Measurements from ENCODE around the gene PXDC1.

DNA sequence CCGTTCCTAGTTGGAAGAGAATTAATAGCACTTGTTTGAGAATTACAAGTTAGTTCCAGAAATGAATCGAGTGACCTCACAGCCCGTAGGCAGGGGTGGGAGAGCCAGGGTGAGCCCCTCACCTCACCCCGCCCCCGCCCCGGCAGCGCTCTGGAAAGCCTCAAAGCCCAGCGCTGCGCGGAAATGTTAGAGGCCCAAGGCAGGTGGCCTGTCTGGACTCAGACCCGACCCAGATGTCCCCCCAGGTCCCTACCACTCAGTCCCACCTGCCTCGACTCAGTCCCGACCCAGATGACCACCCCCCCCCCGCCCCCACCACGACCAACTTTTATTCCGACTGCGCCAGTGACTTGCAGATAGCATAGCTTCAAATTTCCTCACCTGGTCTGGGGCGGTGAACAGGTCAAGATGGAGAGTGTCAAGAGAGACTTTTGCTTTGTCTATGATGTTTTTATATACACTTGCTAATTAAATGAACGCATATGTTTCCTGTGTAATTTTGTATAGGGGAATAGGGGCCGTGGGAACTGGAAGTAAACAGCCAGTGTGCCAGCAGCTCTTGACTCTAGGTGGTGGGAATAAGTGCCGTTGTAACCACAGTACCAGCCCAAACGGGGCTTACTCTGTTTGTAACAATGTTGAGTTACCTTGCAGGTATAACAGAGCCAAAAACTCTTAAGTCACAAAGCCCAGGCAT lies 1.2 kb upstream of the PXDC1 start:
- TF ChIP-seq, protein P1, sequence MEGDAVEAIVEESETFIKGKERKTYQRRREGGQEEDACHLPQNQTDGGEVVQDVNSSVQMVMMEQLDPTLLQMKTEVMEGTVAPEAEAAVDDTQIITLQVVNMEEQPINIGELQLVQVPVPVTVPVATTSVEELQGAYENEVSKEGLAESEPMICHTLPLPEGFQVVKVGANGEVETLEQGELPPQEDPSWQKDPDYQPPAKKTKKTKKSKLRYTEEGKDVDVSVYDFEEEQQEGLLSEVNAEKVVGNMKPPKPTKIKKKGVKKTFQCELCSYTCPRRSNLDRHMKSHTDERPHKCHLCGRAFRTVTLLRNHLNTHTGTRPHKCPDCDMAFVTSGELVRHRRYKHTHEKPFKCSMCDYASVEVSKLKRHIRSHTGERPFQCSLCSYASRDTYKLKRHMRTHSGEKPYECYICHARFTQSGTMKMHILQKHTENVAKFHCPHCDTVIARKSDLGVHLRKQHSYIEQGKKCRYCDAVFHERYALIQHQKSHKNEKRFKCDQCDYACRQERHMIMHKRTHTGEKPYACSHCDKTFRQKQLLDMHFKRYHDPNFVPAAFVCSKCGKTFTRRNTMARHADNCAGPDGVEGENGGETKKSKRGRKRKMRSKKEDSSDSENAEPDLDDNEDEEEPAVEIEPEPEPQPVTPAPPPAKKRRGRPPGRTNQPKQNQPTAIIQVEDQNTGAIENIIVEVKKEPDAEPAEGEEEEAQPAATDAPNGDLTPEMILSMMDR (IDR thresholded peaks at IDR 0.05), result no peak
- no peak for TF ChIP-seq POLR2A (IDR thresholded peaks at IDR 0.05)

Measured in right lobe of liver (tissue), 4 donors.